Neural progenitor cell (in vitro differentiated cells): ENCODE data around the gene ADI1. TPM values are rescaled to one million over a fixed set of nuclear protein-coding genes. Genes with fewer than 3 reads are reported as not detected.

Experiments
- DNase-seq: peaks from one replicate; pipeline ENCODE4 v3.0.0-alpha.2; 2016; ENCODE audit warnings: low spot score
- H2AFZ ChIP-seq: fragments of 200-600 bp; sonication (generic); replicated peaks from 2 replicates; pipeline ENCODE4 v1.6.1; 2016; ENCODE audit warnings: antibody characterized with exemption
- H3F3A ChIP-seq: fragments of 200-600 bp; sonication (generic); 2 replicates; pipeline ENCODE4 v1.6.1; 2016; ENCODE audit warnings: antibody characterized with exemption, low read depth
- H3K27ac ChIP-seq: fragments of 200-600 bp; sonication (generic); 2 replicates; pipeline ENCODE4 v1.5.1; 2016; ENCODE audit warnings: mild to moderate bottlenecking
- H3K27me3 ChIP-seq: fragments of 200-600 bp; sonication (generic); 2 replicates; pipeline ENCODE4 v1.6.1; 2016; ENCODE audit warnings: mild to moderate bottlenecking, moderate library complexity
- H3K36me3 ChIP-seq: fragments of 200-600 bp; sonication (generic); 2 replicates; pipeline ENCODE4 v1.5.1; 2016
- H3K4me1 ChIP-seq: fragments of 200-600 bp; sonication (generic); 2 replicates; pipeline ENCODE4 v1.6.1; 2016; ENCODE audit warnings: mixed run types
- H3K4me2 ChIP-seq: fragments of 200-600 bp; sonication (generic); 2 replicates; pipeline ENCODE4 v1.6.1; 2016
- H3K4me3 ChIP-seq: fragments of 200-600 bp; sonication (generic); 2 replicates; pipeline ENCODE4 v1.5.1; 2016
- H3K79me2 ChIP-seq: fragments of 200-600 bp; sonication (generic); 2 replicates; pipeline ENCODE4 v1.6.1; 2016; ENCODE audit warnings: low read depth
- H3K9ac ChIP-seq: fragments of 200-600 bp; sonication (generic); 2 replicates; pipeline ENCODE4 v1.6.1; 2016
- H3K9me3 ChIP-seq: fragments of 200-600 bp; sonication (generic); 2 replicates; pipeline ENCODE4 v1.5.1; 2016; ENCODE audit warnings: low read depth
- H4K20me1 ChIP-seq: fragments of 200-600 bp; sonication (generic); 2 replicates; pipeline ENCODE4 v1.6.1; 2016; ENCODE audit warnings: low read depth
- H3K27ac Mint-ChIP-seq: 3 replicates; pipeline ENCODE4 v1.8.0; 2021; ENCODE audit warnings: mixed read lengths
- H3K27me3 Mint-ChIP-seq: 2 replicates; pipeline ENCODE4 v1.8.0; 2022; ENCODE audit warnings: low read depth, mild to moderate bottlenecking, inconsistent platforms, moderate library complexity, mixed read lengths; ENCODE audit not compliant: insufficient read depth
- H3K36me3 Mint-ChIP-seq: 3 replicates; pipeline ENCODE4 v1.8.0; 2021; ENCODE audit warnings: mixed read lengths
- H3K4me1 Mint-ChIP-seq: 3 replicates; pipeline ENCODE4 v1.8.0; 2021; ENCODE audit warnings: mixed read lengths
- H3K4me3 Mint-ChIP-seq: 3 replicates; pipeline ENCODE4 v1.8.0; 2021; ENCODE audit warnings: mild to moderate bottlenecking, moderate library complexity, mixed read lengths
- H3K9me3 Mint-ChIP-seq: 3 replicates; pipeline ENCODE4 v1.8.0; 2020; ENCODE audit warnings: mixed read lengths
- CTCF ChIP-seq: fragments of 200-600 bp; sonication (generic); IDR thresholded peaks from 2 replicates; pipeline ENCODE4 v1.5.1; 2017; ENCODE audit warnings: antibody characterized with exemption, mild to moderate bottlenecking
- EZH2 ChIP-seq: fragments of 200-600 bp; sonication (generic); IDR thresholded peaks from 2 replicates; pipeline ENCODE4 v1.6.1; 2017; ENCODE audit warnings: antibody characterized with exemption, mild to moderate bottlenecking, moderate library complexity
- EZH2phosphoT487 ChIP-seq: fragments of 200-600 bp; sonication (generic); IDR thresholded peaks from 2 replicates; pipeline ENCODE4 v1.6.1; 2017; ENCODE audit warnings: antibody characterized with exemption
- total RNA-seq: library from RNA; depleted of rRNA; stranded (reverse); fragments of >200 nt; gene quantifications from 2 replicates; pipeline ENCODE4 v1.2.3, GENCODE V29; 2015; ENCODE audit warnings: low replicate concordance

ADI1 gene
- total RNA-seq, 1 donor from 2014 or later = 29.3 TPM

GRCh38 chr2:3543023-3543683 lies 23.8 kb upstream of the ADI1 start:
- H3K9me3 Mint-ChIP-seq = no peaks in the 10 kb centered on the region
- Histone ChIP-seq H3K36me3 (peaks cover 13% of the 10 kb centered on the region), H3K4me1 (no peaks in the 10 kb centered on the region), H3K4me3 (no peak overlapping the region), H3K79me2 (peaks cover 13% of the 10 kb centered on the region), H3K4me2 (no peak overlapping the region), H4K20me1 (no peaks in the 10 kb centered on the region), H2AFZ (no peak overlapping the region), H3K9me3 (no peaks in the 10 kb centered on the region), H3K27ac (no peak overlapping the region), H3K27me3 (no peaks in the 10 kb centered on the region), H3F3A (no peaks in the 10 kb centered on the region), H3K9ac (no peak overlapping the region)
- no peak for DNase-seq
- no peaks in the 10 kb centered on the region for H3K27me3 Mint-ChIP-seq
- no peak overlapping the region for H3K27ac Mint-ChIP-seq
- no peak overlapping the region for H3K4me3 Mint-ChIP-seq
- TF ChIP-seq EZH2phosphoT487 (no peak), EZH2 (no peak), CTCF (no peak)
- H3K4me1 Mint-ChIP-seq = no peaks in the 10 kb centered on the region
- peaks cover 24% of the 10 kb centered on the region for H3K36me3 Mint-ChIP-seq

- no peaks in the 10 kb centered on the region for H3K27me3 Mint-ChIP-seq
- no peak overlapping the region for H3K4me2 ChIP-seq
- H3K27ac Mint-ChIP-seq = no peak overlapping the region
- H3K9me3 Mint-ChIP-seq = no peaks in the 10 kb centered on the region
- H3K4me1 Mint-ChIP-seq = no peaks in the 10 kb centered on the region
- no peaks in the 10 kb centered on the region for H3K4me1 ChIP-seq
- H4K20me1 ChIP-seq = no peaks in the 10 kb centered on the region
- H2AFZ ChIP-seq = no peak overlapping the region
- peaks cover 19% of the 10 kb centered on the region for H3K36me3 Mint-ChIP-seq
- H3K4me3 Mint-ChIP-seq = no peak overlapping the region
- no peak overlapping the region for H3K9ac ChIP-seq
- H3K4me3 ChIP-seq = no peak overlapping the region
- no peaks in the 10 kb centered on the region for H3K27me3 ChIP-seq
- TF ChIP-seq CTCF = no peak
- no peak for TF ChIP-seq EZH2phosphoT487
- no peak for TF ChIP-seq EZH2
- peaks cover 13% of the 10 kb centered on the region for H3K36me3 ChIP-seq
- no peak overlapping the region for H3K27ac ChIP-seq
- H3K79me2 ChIP-seq = peaks cover 13% of the 10 kb centered on the region
- H3K9me3 ChIP-seq = no peaks in the 10 kb centered on the region
- no peaks in the 10 kb centered on the region for H3F3A ChIP-seq
- DNase-seq = no peak
Observed at GRCh38 chr2:3542107-3542506, 22.8 kb upstream of the ADI1 start.

GRCh38 chr2:3539836-3540235 lies 20.5 kb upstream of the ADI1 start:
- H3K4me2 ChIP-seq = no peak overlapping the region
- H3K9ac ChIP-seq = no peak overlapping the region
- H4K20me1 ChIP-seq = no peaks in the 10 kb centered on the region
- no peak overlapping the region for H3K27ac ChIP-seq
- H3F3A ChIP-seq = no peaks in the 10 kb centered on the region
- no peak overlapping the region for H3K4me3 ChIP-seq
- H3K9me3 ChIP-seq = no peaks in the 10 kb centered on the region
- peaks cover 10% of the 10 kb centered on the region for H3K36me3 ChIP-seq
- Mint-ChIP-seq H3K4me1 (peaks cover 10% of the 10 kb centered on the region), H3K4me3 (no peak overlapping the region), H3K36me3 (peaks cover 15% of the 10 kb centered on the region), H3K27me3 (peaks cover 4% of the 10 kb centered on the region), H3K9me3 (no peaks in the 10 kb centered on the region), H3K27ac (no peak overlapping the region)
- no peaks in the 10 kb centered on the region for H3K4me1 ChIP-seq
- H2AFZ ChIP-seq = no peak overlapping the region
- no peaks in the 10 kb centered on the region for H3K27me3 ChIP-seq
- DNase-seq = no peak
- H3K79me2 ChIP-seq = peaks cover 13% of the 10 kb centered on the region
- TF ChIP-seq CTCF (no peak), EZH2phosphoT487 (no peak), EZH2 (no peak)
